ENCODE measurements around the gene TTC28.

TTC28 gene

GRCh38 chr22:27935897-27936296 is 743.7 kb downstream of the TTC28 start:
- no peak for DNase-seq

- no peak for DNase-seq
Measured at GRCh38 chr22:27934069-27934468, 745.6 kb downstream of the TTC28 start.

- no peak for DNase-seq
Measured at GRCh38 chr22:27933186-27933983, 746.3 kb downstream of the TTC28 start.

GRCh38 chr22:27930331-27931060 is 749.1 kb downstream of the TTC28 start:
- DNase-seq: no peak
